PC-3 (cell line): ENCODE results near the gene CPO. TPM values are rescaled to one million over a fixed set of nuclear protein-coding genes. Genes with fewer than 3 reads are reported as not detected.
"Not testable (repeated sequence)": the region's sequence is repeated elsewhere in the genome, so short reads cannot be mapped to it uniquely, and the experiment has no call there.

ENCODE experiments used
- ATAC-seq: fragments of 200-7000 bp; cut with Tn5 transposase; 2 replicates; pipeline ENCODE4 v1.9.1; 2020; ENCODE audit warnings: mild to moderate bottlenecking, moderate library complexity
- BruUV-seq: library from RNA; stranded (reverse); fragments of 400-500 nt; replicated peaks from 2 replicates; lab custom pipeline; 2021; lab: Mats Ljungman, UMichigan
- CTCF ChIA-PET: fragments of 300-600 bp; sonication (Branson Sonifier 250); formaldehyde crosslinking; loops from one replicate; lab custom pipeline; 2022; ENCODE audit warnings: antibody characterized with exemption; lab: Charles Lee
- POLR2A ChIA-PET: fragments of 300-600 bp; sonication (Branson Sonifier 250); formaldehyde crosslinking; loops from one replicate; lab custom pipeline; 2022; ENCODE audit warnings: antibody characterized with exemption; ENCODE audit not compliant: unreplicated experiment; lab: Charles Lee
- DNase-seq: peaks from one replicate; pipeline ENCODE4 v3.0.0-alpha.2; 2015
- H2AFZ ChIP-seq: fragments of 300-600 bp; sonication (generic); 2 replicates; pipeline ENCODE4 v1.6.0; 2016; ENCODE audit warnings: antibody characterized with exemption, low read length
- H3F3A ChIP-seq: fragments of 300-600 bp; sonication (generic); one replicate; pipeline ENCODE4 v1.6.0; 2017; ENCODE audit warnings: antibody characterized with exemption, low read length, control low read depth, mild to moderate bottlenecking; ENCODE audit not compliant: unreplicated experiment
- H3K27ac ChIP-seq: fragments of 300-600 bp; sonication (generic); 2 replicates; pipeline ENCODE4 v1.5.1; 2016; ENCODE audit warnings: mild to moderate bottlenecking, low read length
- H3K27me3 ChIP-seq: fragments of 300-600 bp; sonication (generic); 2 replicates; pipeline ENCODE4 v1.6.1; 2016; ENCODE audit warnings: low read length, mixed read lengths
- H3K36me3 ChIP-seq: fragments of 300-600 bp; sonication (generic); 2 replicates; pipeline ENCODE4 v1.6.1; 2016; ENCODE audit warnings: low read depth, mixed run types, low read length, mixed read lengths
- H3K4me1 ChIP-seq: fragments of 300-600 bp; sonication (generic); 2 replicates; pipeline ENCODE4 v1.5.1; 2016; ENCODE audit warnings: low read length; ENCODE audit not compliant: insufficient read depth
- H3K4me2 ChIP-seq: fragments of 300-600 bp; sonication (generic); 2 replicates; pipeline ENCODE4 v1.6.0; 2016; ENCODE audit warnings: low read length
- H3K4me3 ChIP-seq: fragments of 300-600 bp; sonication (generic); 2 replicates; pipeline ENCODE4 v1.5.1; 2016; ENCODE audit warnings: mild to moderate bottlenecking, low read length, mixed read lengths
- H3K79me2 ChIP-seq: fragments of 300-600 bp; sonication (generic); 2 replicates; pipeline ENCODE4 v1.6.1; 2017; ENCODE audit warnings: low read length, mixed read lengths
- H3K9ac ChIP-seq: fragments of 300-600 bp; sonication (generic); 2 replicates; pipeline ENCODE4 v1.6.0; 2016; ENCODE audit warnings: mild to moderate bottlenecking, low read length
- H3K9me2 ChIP-seq: fragments of 300-600 bp; sonication (generic); replicated peaks from 2 replicates; pipeline ENCODE4 v1.6.1; 2016; ENCODE audit warnings: mixed run types, low read length, mixed read lengths
- H3K9me3 ChIP-seq: fragments of 300-600 bp; sonication (generic); 2 replicates; pipeline ENCODE4 v1.6.1; 2016; ENCODE audit warnings: low read length, mixed read lengths
- H4K20me1 ChIP-seq: fragments of 300-600 bp; sonication (generic); 2 replicates; pipeline ENCODE4 v1.6.1; 2016; ENCODE audit warnings: low read length, mixed read lengths
- CTCF ChIP-seq: fragments of 300-600 bp; sonication (generic); conservative IDR thresholded peaks from 2 replicates; pipeline ENCODE4 v1.5.1; 2017; ENCODE audit warnings: antibody characterized with exemption, low read depth, mild to moderate bottlenecking, low read length
- EZH2 ChIP-seq: fragments of 300-600 bp; sonication (generic); IDR thresholded peaks from one replicate; pipeline ENCODE4 v1.6.1; 2017; ENCODE audit warnings: antibody characterized with exemption, mild to moderate bottlenecking, low read length; ENCODE audit not compliant: unreplicated experiment
- EZH2phosphoT487 ChIP-seq: fragments of 300-600 bp; sonication (generic); IDR thresholded peaks from 2 replicates; pipeline ENCODE4 v1.6.1; 2018; ENCODE audit warnings: mild to moderate bottlenecking, antibody characterized with exemption, low read length, borderline replicate concordance
- intact Hi-C: fragments of 100-400 bp; cut with micrococcal nuclease; formaldehyde crosslinking; loops from 2 replicates; pipeline ENCODE4 v1.9.0; 2023
- total RNA-seq: library from RNA; depleted of rRNA; stranded (reverse); fragments of >200 nt; gene quantifications from 2 replicates; pipeline ENCODE4 v1.2.3, GENCODE V29; 2014

The CPO gene
- total RNA-seq, 1 experiment from 2014 or later: not detected

GRCh38 chr2:206942592-206943478, 3.5 kb downstream of the CPO start:
- no TSS peak for BruUV-seq
- TF ChIP-seq EZH2 (no peak), EZH2phosphoT487 (no peak), CTCF (no peak)
- Histone ChIP-seq H4K20me1 (no peaks in the 10 kb centered on the region), H3F3A (no peaks in the 10 kb centered on the region), H3K79me2 (no peaks in the 10 kb centered on the region), H3K36me3 (no peaks in the 10 kb centered on the region), H2AFZ (no peak overlapping the region), H3K4me2 (no peak overlapping the region), H3K9ac (no peak overlapping the region), H3K4me3 (no peak overlapping the region), H3K9me3 (no peaks in the 10 kb centered on the region), H3K27me3 (0 out of 2 replicates have a peak, but pooled peaks cover 6% of the 10 kb centered on the region), H3K9me2 (no peaks in the 10 kb centered on the region), H3K27ac (no peak overlapping the region), H3K4me1 (no peaks in the 10 kb centered on the region)
- ATAC-seq (no peak), DNase-seq (no peak)
- ChIA-PET POLR2A (no interaction called here), CTCF (no interaction called here)
- intact Hi-C loops: no loop called here

- BruUV-seq, H3K36me3 ChIP-seq, H3K4me2 ChIP-seq, H3K9me2 ChIP-seq, H3F3A ChIP-seq, H3K79me2 ChIP-seq, H4K20me1 ChIP-seq, H3K27me3 ChIP-seq, H3K9ac ChIP-seq, POLR2A ChIA-PET, H3K9me3 ChIP-seq, H2AFZ ChIP-seq, H3K4me3 ChIP-seq, H3K27ac ChIP-seq, H3K4me1 ChIP-seq, ATAC-seq, intact Hi-C loops, DNase-seq, CTCF ChIA-PET: not testable (repeated sequence)
Observed at GRCh38 chr2:206953404-206953803, 14.1 kb downstream of the CPO start.

GRCh38 chr2:206955253-206955652, 15.9 kb downstream of the CPO start:
- no peaks in the 10 kb centered on the region for H3K4me1 ChIP-seq
- H3K36me3 ChIP-seq: no peaks in the 10 kb centered on the region
- POLR2A ChIA-PET: no interaction called here
- no peaks in the 10 kb centered on the region for H3K9me3 ChIP-seq
- no TSS peak for BruUV-seq
- H2AFZ ChIP-seq: no peak overlapping the region
- no peak overlapping the region for H3K4me2 ChIP-seq
- intact Hi-C loops: no loop called here
- no peak overlapping the region for H3K4me3 ChIP-seq
- CTCF ChIA-PET: no interaction called here
- TF ChIP-seq EZH2 (no peak), EZH2phosphoT487 (no peak)
- H3K9me2 ChIP-seq: no peaks in the 10 kb centered on the region
- H3F3A ChIP-seq: no peaks in the 10 kb centered on the region
- DNase-seq (no peak), ATAC-seq (no peak)
- H4K20me1 ChIP-seq: no peaks in the 10 kb centered on the region
- no peak overlapping the region for H3K27ac ChIP-seq
- no peaks in the 10 kb centered on the region for H3K79me2 ChIP-seq
- no peaks in the 10 kb centered on the region for H3K27me3 ChIP-seq
- no peak overlapping the region for H3K9ac ChIP-seq
